GM19438 (cell line): ENCODE results near the gene LRRC46.
A peak's percentile ranks its signal among the peaks of the same experiment; 100 is the strongest.

Experiments
- ATAC-seq: cut with Tn5 transposase; IDR thresholded peaks from one replicate; pipeline ENCODE4 v1.9.1; 2021; ENCODE audit warnings: low read depth; ENCODE audit not compliant: unreplicated experiment

Gene LRRC46

GRCh38 chr17:47831003-47831933, at the start of gene LRRC46, which contains the start of gene MRPL10:
TSS of gene LRRC46 (plus strand) at chr17:47831670. CDS start at chr17:47831990, 320 bp downstream.
TSS of gene MRPL10 (minus strand) at chr17:47831541. CDS start at chr17:47831511, 30 bp downstream.
- peak; percentile 74 for ATAC-seq

- ATAC-seq, result no peak
Observed at GRCh38 chr17:47785538-47786123, 45.8 kb upstream of the LRRC46 start.

GRCh38 chr17:47789611-47790561, 41.6 kb upstream of the LRRC46 start:
- ATAC-seq, result no peak

DNA sequence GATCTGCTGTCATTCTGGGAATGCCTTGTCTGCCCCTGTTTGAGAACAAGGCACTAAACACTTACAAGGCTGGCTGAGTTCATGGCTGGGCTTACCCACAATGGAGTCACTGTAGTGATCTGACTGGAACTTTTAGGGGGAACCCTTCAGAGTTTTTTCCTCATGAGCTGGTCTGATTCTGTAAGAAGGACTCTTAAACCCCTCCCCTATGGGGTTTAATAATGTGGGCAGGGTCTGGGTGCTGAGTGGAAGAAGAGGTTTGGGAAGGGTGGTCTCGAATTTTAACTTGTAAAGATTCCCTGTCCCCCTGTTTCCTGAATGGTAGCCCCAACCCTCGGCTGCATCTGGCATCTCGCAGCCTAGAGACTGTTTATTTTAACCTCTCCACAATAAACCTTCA, 40.4 kb upstream of the LRRC46 start:
- ATAC-seq, result no peak

DNA sequence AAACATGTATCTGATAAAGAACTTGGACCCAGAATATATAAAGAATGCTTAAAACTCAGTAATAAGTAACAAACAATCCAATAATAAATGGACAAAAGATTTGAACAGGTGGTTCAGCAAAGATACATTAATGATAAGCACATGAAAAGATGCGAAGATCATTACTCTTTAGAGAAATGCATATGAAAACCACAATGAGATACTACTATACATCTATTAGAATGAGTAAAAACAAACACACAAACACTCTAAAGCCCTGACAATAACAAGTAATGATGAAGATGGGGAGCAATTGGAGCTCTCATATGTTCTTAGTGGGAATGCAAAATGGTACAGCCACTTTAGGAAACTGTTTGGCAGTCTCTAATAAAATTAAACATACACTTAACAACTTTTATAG, 39.0 kb upstream of the LRRC46 start:
- no peak for ATAC-seq

DNA sequence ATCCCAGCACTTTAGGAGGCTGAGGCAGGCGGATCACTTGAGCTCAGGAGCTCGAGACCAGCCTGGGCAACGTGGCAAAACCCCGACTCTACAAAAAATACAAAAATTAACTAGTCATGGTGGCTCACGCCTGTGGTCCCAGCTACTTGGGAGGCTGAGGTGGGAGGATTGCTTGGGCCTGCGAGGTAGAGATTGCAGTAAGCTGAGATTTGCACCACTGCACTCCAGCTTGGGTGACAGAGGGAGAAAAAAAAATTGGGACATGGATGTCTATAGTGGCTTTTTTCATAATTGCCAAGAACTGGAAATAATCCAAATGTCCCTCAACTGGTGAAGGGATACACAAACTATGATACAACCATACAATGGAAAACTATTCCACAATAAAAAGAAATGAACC, 38.5 kb upstream of the LRRC46 start:
- no peak for ATAC-seq

GRCh38 chr17:47797797-47798196, 33.7 kb upstream of the LRRC46 start:
- ATAC-seq, result no peak

GRCh38 chr17:47800686-47801085, 30.8 kb upstream of the LRRC46 start:
- ATAC-seq, result no peak

GRCh38 chr17:47801176-47801765, 30.2 kb upstream of the LRRC46 start:
- ATAC-seq, result no peak

GRCh38 chr17:47801906-47802305, 29.6 kb upstream of the LRRC46 start:
- no peak for ATAC-seq

DNA sequence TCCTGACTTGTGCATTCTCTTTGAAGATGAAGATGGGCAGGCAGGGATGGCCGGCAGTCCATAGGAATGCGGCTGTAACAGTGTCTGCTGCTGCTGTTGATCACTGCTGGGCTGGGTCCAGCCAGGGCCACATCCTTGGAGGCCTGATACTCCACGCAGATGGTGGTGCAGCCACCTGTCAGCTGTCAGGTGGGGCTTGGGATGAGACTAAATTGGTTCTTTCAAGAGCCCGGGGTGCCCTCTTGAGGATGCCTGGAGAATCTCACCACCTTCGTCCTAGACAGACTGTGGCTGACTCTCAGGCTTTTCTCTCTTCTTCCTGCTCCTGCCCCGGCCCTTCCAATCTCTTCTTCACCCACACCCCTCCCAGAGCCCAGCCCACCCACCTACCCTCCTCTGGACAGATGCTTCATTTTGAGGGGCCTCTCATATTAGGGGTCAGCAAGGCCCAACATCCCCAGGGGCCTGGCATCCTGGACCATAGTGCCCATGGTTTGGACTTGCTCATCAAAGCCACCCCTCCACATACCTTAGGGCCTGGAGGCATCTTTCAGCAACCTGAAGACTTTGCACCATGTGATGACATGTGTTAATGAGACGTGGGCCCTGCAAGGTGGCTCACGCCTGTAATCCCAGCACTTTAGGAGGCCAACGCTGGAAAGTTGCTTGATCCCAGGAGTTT, 29.0 kb upstream of the LRRC46 start:
- no peak for ATAC-seq

DNA sequence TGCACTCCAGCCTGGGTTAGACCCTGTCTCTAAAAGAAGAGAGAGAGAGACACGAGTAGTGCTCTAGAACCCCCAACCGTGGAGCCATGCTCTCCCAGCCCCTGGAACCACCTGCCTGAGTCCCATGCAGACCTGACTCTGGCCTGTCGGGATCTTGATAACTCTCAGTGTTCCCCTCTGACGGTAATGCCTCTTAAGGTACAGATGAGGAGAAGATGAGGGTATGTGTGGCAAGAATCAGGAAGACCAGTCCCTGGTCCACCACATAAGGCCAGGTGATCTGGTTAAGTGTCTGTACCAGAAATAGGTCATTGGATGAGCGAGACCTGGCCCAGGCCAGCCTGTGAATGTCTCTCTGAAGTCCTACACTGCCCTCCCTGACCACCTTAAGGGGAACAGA, 28.3 kb upstream of the LRRC46 start:
- ATAC-seq, result no peak

DNA sequence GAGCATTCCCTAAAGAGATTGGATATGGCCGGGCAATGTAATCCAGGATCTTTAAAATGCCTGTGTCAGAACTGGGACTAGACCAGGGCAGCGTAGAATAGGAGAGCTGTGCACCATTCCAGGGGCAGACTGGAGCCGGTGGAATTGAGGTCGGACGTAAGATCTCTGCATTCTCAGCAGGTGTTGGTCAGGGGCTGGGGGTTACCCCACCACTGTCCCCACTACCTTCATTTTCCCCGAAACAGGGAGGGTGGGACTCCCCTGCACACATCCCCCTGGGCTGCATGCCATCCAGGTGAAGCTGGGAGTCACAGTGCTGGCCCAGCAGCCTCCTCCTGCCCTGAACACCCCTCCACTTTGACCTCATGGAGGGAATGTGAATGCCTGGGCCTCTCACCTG, 27.7 kb upstream of the LRRC46 start:
- no peak for ATAC-seq

GRCh38 chr17:47804461-47804860, 27.0 kb upstream of the LRRC46 start:
- ATAC-seq, result no peak

DNA sequence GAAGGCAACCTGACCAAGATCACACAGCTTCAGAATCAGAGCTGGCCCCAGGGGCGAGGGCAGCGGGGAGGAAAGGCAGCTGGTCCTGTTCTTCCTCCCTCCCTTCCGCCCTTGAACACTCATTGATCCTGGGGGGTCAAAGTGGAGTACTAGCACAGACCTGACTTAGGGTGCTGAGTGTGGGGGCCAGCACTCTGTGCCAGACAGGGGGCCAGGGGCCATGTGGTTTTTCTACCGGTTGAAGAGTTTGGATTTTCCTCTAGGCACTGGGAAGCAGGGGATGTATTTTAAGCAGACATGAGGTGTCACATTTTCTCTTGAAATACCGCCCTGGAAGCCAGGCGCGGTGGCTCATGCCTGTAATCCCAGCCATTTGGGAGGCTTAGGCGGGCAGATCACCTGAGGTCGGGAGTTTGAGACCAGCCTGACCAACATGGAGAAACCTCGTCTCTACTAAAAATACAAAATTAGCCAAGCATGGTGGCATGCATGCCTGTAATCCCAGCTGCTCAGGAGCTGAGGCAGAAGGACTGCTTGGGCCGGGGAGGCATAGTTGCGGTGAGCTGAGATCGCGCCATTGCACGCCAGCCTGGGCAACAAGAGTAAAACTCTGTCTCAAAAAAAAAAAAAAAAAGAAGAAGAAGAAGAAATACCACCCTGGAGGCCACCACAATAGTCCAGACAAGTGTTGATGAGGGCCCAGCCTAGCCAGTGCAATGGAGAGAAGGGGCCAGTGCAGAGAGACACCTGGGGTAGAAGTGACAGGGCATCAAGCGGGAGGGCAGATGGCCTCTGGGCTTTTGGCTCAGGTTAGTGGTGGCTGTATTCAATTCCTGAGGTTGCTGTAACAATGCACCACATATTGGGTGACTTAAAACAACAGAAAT, 25.2 kb upstream of the LRRC46 start:
- no peak for ATAC-seq

GRCh38 chr17:47806913-47807255, 24.6 kb upstream of the LRRC46 start:
- no peak for ATAC-seq

DNA sequence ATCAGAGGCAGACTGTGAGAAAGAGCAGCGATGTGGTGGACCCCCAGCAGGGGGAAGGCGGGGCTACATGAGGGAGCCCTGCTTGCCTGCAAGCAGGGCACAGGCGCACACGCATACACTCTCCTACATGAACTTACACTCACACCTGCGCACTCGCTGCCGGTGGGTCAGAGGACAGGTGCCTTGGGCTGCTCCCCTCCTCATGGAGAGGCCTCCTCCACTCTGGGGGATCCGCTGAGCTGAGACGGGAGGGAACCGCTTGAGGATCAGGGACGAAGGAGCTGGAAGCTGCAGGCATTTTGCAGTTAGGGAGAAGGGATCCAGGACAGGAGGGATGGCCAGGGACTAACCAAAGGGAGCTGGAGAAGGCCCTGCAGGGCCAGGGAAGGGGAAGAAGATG, 24.0 kb upstream of the LRRC46 start:
- no peak for ATAC-seq

DNA sequence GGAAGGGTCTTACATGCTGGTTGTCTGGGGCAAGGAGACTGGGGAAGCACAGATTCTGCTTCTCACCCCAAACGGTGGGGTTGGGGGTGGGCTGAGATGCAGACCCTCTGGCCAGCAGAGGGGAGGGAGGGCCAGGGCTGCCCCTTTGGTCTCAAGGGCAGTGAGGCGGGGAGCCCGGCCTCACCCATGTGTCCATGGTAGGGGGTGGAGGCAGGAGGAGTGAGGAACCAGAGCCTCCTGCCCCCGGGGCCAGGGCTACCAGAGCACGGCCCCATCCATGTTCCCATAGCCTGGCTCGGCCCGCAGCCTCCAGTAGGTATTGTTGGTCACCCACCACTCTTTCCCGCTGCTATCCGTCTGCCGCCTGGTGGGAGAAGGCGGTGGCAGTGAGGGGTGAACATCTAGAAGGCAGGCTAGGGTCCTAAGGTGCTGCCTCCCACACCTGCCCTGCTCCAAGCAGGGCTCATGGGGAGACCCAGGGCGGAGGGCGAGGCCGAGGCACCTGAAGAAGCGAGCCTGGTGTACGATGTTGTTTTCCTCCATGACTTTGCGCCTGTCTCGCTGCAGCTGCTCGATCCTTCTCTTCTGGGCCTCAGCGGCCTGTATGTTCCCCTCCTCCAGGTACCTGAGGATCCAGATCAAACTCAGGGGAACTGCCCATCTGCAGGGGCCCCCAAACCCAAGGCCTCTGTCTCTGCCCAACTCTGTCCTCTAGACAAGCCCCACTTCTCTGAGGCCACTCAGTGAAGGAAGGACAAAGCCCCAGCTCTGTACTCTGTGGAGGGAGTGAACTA, 23.2 kb upstream of the LRRC46 start:
- ATAC-seq, result no peak
